ENCODE results near the gene MYMX.

Gene MYMX

DNA sequence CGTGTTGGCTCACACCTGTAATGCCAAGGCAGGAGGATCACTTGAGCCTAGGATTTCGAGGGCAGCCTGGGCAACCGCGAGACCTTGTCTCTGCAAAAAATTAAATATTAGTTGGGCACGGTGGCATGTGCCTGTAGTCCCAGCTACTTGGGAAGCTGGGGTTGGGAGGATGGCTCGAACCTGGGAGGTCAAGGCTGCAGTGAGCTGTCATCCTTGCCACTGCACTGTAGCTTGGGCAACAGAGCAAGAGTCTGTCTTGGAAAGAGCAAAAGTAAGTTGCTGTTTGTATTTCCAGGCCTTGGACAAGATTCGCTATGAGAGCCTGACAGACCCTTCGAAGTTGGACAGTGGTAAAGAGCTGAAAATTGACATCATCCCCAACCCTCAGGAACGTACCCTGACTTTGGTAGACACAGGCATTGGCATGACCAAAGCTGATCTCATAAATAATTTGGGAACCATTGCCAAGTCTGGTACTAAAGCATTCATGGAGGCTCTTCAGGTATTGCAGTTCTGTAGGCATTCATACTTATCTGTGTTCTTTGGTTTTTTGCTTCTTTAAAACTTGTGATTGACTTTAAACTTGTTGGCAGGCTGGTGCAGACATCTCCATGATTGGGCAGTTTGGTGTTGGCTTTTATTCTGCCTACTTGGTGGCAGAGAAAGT is 32.5 kb downstream of the MYMX start:
- no peak for DNase-seq (ENCODE audit: extremely low read depth in 1 of 2, low read depth in 1 of 2)

DNA sequence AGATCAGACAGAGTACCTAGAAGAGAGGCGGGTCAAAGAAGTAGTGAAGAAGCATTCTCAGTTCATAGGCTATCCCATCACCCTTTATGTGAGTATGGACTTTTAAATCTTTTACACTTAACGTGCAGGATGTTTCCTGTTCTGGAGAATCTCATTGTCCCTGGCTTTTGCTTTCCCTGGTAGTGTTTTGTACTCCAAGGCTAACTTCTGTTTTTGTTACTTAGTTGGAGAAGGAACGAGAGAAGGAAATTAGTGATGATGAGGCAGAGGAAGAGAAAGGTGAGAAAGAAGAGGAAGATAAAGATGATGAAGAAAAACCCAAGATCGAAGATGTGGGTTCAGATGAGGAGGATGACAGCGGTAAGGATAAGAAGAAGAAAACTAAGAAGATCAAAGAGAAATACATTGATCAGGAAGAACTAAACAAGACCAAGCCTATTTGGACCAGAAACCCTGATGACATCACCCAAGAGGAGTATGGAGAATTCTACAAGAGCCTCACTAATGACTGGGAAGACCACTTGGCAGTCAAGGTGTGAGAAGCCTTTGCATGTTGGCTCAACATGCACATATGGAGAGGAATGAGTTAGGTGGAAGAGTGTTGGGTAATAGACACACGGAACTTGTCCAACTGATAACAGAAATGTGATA is 33.5 kb downstream of the MYMX start:
- DNase-seq (ENCODE audit: extremely low read depth in 1 of 2, low read depth in 1 of 2) = no peak

DNA sequence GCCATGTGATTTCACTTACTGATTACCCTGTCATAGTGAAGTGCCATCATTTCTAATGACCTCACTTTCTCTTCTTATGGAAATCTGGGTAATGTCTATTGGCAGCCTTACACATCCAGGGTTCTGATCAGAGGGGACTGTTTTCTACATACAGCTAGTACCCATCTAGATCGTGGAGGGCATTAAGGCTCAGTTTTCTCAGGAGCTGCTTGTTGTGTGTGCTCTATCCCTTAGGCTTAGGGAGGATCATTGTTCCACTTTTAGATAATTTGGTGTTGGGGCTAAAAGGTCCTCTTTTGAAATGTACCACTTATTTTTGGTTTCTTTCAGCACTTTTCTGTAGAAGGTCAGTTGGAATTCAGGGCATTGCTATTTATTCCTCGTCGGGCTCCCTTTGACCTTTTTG is 34.0 kb downstream of the MYMX start:
- DNase-seq (ENCODE audit: extremely low read depth in 1 of 2, low read depth in 1 of 2) = no peak

DNA sequence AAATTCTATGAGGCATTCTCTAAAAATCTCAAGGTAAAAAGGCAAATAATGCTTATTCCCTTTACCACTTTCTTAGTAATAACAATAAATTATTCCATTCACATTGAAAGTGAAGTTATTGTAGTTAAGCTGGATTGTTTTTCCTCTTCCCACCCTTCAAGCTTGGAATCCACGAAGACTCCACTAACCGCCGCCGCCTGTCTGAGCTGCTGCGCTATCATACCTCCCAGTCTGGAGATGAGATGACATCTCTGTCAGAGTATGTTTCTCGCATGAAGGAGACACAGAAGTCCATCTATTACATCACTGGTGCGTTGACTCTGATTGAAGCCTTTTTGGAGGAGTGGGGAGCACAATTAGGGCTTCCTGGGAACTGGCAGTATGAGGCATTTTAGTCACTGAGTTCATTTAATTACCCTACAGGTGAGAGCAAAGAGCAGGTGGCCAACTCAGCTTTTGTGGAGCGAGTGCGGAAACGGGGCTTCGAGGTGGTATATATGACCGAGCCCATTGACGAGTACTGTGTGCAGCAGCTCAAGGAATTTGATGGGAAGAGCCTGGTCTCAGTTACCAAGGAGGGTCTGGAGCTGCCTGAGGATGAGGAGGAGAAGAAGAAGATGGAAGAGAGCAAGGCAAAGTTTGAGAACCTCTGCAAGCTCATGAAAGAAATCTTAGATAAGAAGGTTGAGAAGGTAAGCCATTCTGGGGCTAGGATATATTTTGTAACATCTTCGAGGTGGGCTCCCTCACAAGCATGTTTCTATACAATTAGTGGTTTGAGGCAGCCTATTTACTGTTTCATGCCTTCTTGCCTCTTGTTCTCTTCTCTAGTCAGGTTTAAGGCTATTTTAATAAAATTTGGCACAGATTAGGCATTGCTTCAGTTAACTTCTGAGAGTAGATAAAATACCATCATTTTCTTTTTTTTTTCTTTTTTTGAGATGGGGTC is 35.1 kb downstream of the MYMX start:
- no peak for DNase-seq (ENCODE audit: extremely low read depth in 1 of 2, low read depth in 1 of 2)

DNA sequence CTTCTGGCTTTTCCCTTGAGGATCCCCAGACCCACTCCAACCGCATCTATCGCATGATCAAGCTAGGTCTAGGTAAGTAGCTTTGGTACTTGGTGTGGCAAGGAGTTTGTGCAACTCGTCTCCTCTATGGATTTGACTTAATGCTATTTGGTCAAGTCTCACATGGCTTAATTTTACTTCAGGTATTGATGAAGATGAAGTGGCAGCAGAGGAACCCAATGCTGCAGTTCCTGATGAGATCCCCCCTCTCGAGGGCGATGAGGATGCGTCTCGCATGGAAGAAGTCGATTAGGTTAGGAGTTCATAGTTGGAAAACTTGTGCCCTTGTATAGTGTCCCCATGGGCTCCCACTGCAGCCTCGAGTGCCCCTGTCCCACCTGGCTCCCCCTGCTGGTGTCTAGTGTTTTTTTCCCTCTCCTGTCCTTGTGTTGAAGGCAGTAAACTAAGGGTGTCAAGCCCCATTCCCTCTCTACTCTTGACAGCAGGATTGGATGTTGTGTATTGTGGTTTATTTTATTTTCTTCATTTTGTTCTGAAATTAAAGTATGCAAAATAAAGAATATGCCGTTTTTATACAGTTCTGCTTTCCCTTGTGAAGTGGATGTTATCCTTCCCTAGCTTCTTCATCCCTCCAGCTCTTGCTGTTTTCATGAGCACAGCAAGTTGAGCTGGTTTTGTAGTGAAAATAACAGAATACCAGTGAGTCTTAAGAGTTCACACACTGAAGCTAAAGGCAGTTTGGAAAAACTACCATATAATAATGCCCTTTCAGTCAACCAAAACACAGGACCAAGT is 36.8 kb downstream of the MYMX start:
- no peak for DNase-seq (ENCODE audit: extremely low read depth in 1 of 2, low read depth in 1 of 2)

DNA sequence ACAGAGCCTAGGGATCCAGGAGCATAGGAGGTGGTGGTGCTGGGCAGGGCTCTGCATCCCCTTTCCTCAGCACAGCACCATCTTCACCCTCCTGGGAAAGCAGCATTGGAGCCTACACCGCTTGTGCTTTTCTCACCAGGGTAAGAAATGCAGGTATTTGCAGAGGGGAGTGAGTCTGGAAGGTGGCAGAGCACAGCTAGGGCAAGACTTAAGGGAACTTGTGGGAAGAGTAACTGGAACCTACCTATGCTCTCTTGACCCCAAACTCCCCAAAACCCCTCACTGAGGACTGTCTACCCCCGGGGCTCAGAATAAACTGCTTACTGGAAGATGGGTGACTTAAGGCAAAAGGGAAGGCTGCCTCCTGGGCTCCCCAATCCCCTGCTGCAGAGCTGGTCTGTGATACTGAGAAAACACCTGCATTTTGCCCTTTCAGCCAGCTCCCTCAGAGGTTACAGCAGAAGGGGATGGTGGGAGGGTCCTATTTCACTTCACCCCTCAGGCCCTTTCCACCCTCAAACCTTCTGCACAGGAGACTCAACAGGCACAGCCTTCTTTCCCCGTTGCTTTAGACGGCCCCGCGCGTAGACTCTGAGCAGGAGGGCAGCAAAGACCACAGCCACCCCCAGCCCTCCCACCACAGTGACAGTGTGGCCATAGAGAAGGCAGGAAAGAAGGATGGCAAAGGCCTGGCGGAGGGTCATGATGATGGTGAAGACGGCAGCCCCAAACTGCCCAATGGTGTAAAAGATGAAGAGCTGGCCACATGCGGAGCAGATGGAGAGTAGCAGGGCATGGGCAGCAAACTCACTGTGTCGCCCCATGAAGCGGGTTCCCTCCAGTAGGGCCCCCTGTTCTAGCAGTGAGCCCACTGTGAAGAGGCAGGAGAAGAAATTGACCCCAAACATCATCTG is 37.7 kb downstream of the MYMX start:
- DNase-seq (ENCODE audit: extremely low read depth in 1 of 2, low read depth in 1 of 2) = no peak

DNA sequence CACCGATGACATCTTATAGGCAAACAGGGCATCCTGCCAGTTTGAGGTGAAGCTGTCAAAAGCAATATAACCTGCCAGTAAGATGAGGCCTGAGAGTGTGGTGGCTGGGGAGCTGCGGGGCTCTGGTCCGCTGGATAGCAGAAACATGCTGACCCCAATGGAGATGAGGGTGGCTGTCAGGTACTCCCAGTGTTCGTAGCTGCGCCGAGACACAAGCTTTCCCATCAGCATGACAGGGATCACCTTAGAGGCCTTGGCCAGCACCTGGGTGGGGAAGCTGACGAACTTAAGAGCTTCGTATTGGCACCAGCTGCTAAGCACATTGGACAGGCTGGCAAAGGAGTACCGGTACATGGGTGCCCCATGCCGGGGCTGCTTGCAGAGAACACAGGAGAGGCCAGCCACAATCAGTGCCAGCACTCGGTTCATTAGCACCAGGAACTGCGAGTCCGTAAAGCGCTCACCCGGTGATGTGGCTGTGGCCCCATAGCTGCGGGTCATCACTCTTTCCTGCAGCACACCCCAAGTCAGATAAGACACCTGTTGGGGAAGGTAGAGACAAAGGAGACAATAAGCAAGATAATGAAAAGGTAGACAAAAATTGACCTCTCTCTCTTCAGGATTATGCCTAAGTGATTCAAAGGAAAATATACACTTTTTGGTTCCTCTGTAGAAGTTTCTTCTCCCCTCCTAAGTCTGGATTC is 38.5 kb downstream of the MYMX start:
- DNase-seq (ENCODE audit: extremely low read depth in 1 of 2, low read depth in 1 of 2) = no peak

DNA sequence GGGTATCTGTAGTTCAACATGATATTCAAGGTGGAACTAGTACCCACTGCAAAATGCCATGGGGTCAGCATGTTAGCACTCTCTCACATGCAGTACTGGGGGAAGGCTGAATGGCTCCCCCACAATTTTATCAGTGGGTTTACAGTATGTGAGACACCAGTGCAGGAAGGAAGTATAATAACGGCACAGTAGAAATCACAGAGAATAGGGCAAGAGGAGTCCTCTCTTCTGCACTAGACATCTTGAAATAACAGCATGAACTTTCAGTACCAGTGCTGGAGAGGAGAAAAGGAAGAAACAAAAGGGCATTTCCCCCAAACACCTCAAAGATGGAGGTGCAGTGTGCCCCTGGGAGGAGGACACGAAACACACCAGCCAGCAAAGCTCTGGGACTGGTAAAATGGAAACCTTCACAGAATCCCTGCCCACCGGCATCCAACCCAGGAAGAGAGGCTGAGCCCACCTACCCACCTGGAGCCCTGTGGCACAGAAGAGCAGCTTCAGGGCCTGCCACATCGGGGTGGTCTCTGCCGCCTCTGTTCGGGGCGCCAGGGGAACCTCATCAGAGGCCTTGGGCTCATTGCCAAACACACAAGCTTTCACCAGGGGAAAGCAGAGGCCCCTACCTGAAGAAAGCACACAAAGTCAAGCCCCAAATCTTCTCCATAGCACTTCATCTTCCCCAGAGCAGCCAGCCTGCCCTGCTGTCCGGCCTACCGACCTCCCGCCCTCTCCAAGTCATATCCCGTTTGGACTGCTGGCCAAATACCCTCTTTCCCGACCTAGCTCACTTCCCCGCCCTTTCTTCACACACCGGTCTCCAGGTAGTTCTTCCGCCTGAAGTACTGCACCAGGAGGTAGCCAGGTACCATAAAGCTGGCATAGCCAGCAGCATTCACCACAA is 39.4 kb downstream of the MYMX start:
- no peak for DNase-seq (ENCODE audit: extremely low read depth in 1 of 2, low read depth in 1 of 2)

DNA sequence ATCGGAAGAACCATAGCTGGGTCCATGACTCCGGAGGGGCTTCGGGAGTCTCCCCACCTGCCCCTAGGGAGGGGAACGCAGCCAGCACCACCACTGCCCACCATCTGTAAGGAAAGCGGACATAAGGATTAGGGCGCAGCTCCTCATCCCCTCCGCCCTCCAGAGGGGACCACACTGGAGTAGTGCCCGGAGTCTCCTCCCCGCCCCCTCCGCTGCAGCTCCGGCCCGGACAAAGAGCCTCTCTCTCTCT is 40.0 kb downstream of the MYMX start:
- DNase-seq (ENCODE audit: extremely low read depth in 1 of 2, low read depth in 1 of 2) = no peak

DNA sequence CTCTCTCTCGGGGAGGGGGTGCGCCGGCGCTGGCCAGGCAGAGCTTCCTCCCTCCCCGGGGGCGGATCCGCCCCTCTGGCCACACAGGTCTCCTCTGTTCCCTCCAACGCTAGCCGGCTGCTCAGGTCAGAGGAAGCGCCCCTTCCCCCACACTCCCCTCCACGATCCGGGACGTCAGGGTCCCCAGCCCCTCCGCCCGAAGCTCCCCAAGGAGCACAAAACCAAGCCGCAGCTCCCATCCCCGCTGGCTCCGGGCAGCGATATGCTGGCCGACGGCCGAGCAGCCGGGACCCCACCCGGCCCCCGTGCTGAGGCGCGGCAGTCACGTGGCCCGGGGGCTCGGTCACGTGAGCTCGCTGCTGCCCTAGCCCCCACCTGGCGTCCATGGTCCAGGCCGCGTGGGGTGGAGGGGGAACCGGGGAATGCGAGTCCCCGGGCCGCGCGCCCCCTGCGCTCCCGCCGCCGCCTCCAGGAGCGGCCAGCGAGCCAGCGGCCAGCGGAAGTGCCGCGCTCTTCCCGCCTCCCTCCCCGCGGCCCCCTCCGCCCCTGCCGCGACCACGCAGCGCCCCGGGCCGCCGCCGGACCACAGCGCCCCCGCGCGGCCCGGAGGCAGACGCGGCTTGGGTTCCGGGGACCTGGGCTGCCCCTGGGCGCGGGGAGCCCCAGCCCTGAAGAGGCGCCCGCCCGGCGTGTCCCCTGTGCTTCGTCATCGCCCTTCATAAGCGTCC is 40.5 kb downstream of the MYMX start, which contains the start of gene SLC35B2:
Gene SLC35B2, minus strand, starts transcription at position 504 of the 728 bp plus-strand sequence. Its CDS starts 118 bp downstream, at position 386.
- DNase-seq (ENCODE audit: extremely low read depth in 1 of 2, low read depth in 1 of 2) = peak in 1 of 2 donors; percentile 49

DNA sequence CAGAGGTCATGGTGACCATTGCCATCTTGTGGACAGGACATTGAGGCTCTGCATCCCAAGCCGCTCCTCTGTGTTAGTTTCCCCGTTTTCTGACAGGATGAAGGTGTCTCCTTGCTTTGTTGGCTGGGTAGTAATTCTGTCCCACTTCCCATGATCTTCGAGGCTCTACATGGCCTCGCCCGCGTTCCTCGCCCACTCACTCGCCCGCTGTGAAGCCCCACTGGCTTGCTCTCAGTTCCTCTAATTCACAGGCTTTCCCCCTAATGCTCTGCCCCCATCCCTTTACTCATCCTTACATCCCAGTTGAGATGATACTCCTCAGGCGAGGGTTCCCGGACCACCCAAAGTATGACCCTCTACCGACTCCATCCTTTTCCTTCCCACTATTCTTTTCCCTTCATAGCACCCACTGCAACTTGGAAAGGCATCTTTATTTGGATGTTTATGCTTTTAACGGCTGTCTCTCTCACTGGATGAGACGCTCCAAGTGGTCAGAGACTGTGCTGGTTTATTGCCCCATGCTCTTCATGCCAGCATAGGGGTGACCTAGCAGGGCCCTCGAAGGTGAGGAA is 41.1 kb downstream of the MYMX start:
- DNase-seq (ENCODE audit: extremely low read depth in 1 of 2, low read depth in 1 of 2) = no peak

DNA sequence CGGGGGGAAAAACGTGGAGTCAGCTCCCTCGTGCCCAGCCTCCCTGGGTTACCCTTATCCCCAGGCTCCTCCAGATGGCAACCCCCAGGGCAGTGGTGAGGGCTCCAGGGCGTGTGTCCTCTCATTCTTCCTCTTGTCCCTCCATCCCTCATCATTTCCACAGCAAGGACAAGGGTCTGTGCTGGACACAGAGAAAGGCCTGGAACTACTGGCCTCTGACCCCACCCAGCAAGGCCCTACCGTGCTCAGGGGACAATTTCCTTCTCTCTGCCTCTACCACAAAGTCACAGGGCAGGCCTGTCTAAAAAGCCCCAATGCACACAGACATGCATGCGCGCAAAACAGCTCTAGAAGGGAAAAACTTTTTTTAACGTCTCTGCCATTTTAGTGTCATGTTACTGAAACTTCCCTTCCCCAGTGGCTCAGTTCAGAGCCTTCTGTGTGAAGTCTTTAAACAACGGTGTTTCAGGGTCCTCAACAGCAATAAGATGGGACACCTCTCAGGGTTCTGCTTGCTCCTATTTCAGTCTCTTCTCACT is 41.7 kb downstream of the MYMX start:
- no peak for DNase-seq (ENCODE audit: extremely low read depth in 1 of 2, low read depth in 1 of 2)

DNA sequence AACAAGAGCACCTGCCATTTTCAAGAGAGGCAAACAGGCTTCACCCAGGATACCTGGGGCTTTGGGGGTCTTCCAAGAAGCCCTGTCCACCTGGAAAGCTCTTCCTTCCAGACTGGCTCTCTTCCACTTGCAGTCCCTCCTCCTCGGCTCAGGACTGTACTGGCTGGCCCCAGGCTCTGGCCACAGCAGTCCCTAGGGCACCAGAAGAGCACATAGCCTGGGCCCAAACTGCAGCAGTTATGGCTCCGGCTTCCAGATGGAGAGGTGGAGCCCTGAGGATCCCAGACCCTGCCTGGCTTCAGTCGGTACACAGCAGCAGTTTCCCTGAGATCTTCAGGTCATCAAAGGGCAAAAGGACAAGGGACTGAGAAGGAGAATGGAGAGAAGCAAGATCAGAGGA is 42.2 kb downstream of the MYMX start:
- no peak for DNase-seq (ENCODE audit: extremely low read depth in 1 of 2, low read depth in 1 of 2)

DNA sequence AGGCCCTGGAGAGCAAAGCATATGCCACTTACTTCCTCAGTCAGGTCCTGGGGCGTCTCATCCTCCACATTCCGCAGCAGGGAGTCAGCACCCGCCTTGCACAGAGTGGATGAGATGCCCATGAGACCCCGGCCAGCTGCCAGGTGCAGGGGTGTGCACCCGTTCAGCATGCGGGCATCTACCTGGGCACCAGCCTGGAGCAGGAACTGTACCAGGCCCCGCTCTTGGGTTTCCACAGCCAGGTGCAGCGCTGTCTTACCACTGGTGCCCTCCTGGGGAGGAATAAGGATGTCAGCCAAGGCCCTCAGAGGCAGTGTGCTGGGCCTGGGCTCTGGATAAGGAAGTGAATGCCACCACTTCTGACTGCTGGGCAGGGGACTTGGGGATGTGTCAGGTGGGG is 43.3 kb downstream of the MYMX start:
- no peak for DNase-seq (ENCODE audit: extremely low read depth in 1 of 2, low read depth in 1 of 2)

DNA sequence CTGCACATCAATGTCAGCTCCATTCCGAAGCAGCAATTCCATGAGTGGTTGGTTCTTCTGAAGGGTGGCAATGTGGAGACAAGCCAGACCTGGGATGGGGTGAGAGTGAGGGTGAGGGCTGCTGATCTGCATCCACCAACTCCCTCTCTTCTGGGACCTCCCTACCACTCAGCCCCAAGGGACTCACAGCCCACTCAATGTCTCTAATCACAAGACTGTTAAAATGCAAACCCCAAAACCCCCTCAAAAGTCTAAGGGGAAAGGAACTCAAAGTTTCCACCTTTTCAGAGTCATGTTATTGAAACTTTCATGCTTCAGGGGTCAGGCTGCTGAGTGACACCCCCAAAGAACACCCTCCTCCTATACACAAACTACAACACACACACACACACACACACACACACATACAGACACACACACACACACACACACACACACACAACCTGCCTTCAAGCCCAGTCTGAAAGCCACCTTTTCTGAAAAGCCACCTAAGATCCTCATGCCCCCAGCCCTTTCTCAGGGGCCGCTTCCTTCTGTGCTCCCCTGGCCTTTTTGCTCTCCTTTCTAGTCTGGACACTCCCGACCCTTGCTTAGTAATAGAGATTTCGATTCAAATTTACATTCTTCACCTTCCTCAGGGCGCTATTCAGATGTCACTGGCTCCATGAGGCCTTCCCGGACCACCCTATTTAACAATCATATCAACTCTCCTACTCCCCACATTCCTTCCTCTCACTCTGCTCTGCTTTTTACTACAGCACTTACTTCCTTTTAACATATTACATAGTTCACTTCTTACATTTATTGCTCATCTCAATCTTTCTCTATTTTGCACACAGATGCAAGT is 43.9 kb downstream of the MYMX start:
- no peak for DNase-seq (ENCODE audit: extremely low read depth in 1 of 2, low read depth in 1 of 2)

DNA sequence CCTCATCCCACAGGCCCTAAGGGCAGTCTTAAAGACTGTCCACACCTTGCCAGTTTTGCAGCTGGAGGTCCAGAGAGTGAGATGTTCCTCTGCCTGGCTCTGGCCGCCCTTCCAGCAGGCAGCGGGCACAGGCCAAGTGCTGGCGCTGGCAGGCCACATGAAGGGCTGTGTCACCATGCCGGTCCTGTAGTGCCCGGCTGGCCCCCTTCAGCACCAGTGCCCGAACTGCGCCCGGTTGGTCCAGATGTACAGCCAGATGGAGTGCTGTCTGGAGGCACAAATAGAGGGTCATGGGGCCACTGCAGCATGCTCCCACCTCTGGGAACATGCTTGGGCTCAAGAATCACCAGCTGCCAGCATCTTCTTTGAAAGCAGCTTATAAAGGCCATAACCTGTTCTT is 44.9 kb downstream of the MYMX start:
- no peak for DNase-seq (ENCODE audit: extremely low read depth in 1 of 2, low read depth in 1 of 2)
